Mucosa of descending colon (tissue), 3 donors: ENCODE results near the gene ITGAL. TPM values are rescaled to one million over a fixed set of nuclear protein-coding genes. Genes with fewer than 3 reads are reported as not detected.
"Not testable (repeated sequence)": the region's sequence is repeated elsewhere in the genome, so short reads cannot be mapped to it uniquely, and the experiment has no call there.

ENCODE experiments used
- ATAC-seq: fragments of 200-7000 bp; cut with Tn5 transposase; one replicate; pipeline ENCODE4 v1.9.1; 2020; ENCODE audit warnings: mild to moderate bottlenecking, moderate library complexity
- DNase-seq, 3 donors: peaks; one replicate each; pipeline ENCODE4 v3.0.0-alpha.2; 2020
- H3K36me3 ChIP-seq: fragments of 200-600 bp; one replicate; pipeline ENCODE4 v1.8.0; 2021; ENCODE audit warnings: low read depth, mild to moderate bottlenecking
- H3K4me1 ChIP-seq: fragments of 200-600 bp; one replicate; pipeline ENCODE4 v1.8.0; 2021; ENCODE audit warnings: low read depth, mild to moderate bottlenecking
- H3K4me3 ChIP-seq: fragments of 200-600 bp; one replicate; pipeline ENCODE4 v1.8.0; 2021; ENCODE audit warnings: mild to moderate bottlenecking
- H3K9me3 ChIP-seq: fragments of 200-600 bp; one replicate; pipeline ENCODE4 v1.8.0; 2021; ENCODE audit warnings: mild to moderate bottlenecking
- CTCF ChIP-seq: fragments of 200-600 bp; IDR thresholded peaks from one replicate; pipeline ENCODE4 v1.8.0; 2022; ENCODE audit warnings: antibody characterized with exemption, mild to moderate bottlenecking
- intact Hi-C, 2 donors: fragments of 100-400 bp; cut with DNase I in 1 of 2; cut with micrococcal nuclease in 1 of 2; formaldehyde crosslinking; loops; one replicate each; pipeline versions ENCODE4 v1.11.0 to v1.11.1; 2022; cut with DNase I, micrococcal nuclease
- total RNA-seq, 3 donors: library from RNA; stranded (reverse); fragmentation: NEBNext Ultra II Directional in 2 of 3; extraction: Animal tissue kit (Norgen Biotek cat#: 25700) in 2 of 3; gene quantifications; one replicate each; pipeline versions ENCODE4 v1.2.1 to v1.2.4, GENCODE V29; 2021 to 2023
- donor health status: DM: no; HTN: no; CAD: no; lungs with moderate emphysema.
- donor health status: DM: no; HTN: no; CAD: no.
- donor health status: DM: no; HTN: yes; CAD: no.

Gene ITGAL
- total RNA-seq, 3 donors from 2014 or later: 8.1 to 14.8 (median 8.5) TPM

GRCh38 chr16:30473231-30474073 lies 910 bp downstream of the ITGAL start:
- Histone ChIP-seq H3K4me3 (no peak overlapping the region), H3K4me1 (no peaks in the 10 kb centered on the region), H3K36me3 (no peaks in the 10 kb centered on the region), H3K9me3 (no peaks in the 10 kb centered on the region)
- no peak for TF ChIP-seq CTCF
- ATAC-seq: peak; percentile 48
- intact Hi-C loops: no loop called here
- DNase-seq: peak in 2 of 3 donors; percentile 31 to 62

DNA sequence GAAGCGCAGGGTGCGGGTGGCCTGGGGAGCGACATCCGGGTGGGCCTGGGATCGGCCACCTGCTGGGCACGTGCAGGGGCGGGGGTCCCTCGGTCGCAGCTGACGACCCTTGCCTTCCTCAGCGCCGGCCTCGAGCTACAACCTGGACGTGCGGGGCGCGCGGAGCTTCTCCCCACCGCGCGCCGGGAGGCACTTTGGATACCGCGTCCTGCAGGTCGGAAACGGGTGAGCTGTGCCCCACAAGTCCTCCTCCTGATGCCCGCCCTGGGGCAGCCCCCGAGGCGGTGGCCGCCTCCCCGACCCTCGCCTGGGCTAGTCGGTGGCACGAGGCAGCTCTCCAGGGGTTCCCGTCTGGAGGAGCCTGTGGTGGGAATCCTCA lies 1.5 kb downstream of the ITGAL start:
- H3K4me3 ChIP-seq: no peak overlapping the region

DNA sequence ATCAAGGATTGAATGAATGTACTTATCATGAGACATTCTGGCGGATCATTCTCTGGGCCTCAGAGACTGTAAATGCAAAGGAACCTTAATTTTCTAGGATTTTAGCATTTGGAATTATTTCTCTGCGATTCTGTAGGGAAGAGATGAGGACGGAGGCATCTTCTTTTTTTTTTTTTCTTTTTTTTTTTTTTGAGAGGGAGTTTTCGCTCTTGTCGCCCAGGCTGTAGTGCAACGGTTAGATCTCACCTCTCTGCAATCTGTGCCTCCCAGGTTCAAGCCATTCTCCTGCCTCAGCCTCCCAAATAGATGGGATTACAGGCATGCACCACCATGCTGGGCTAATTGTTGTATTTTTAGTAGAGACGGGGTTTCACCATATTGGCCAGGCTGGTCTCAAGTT lies 2.1 kb downstream of the ITGAL start:
- Histone ChIP-seq H3K4me3 (no peak overlapping the region), H3K9me3 (no peaks in the 10 kb centered on the region), H3K4me1 (no peaks in the 10 kb centered on the region), H3K36me3 (no peaks in the 10 kb centered on the region)
- TF ChIP-seq CTCF: no peak
- intact Hi-C loops: no loop called here
- no peak for ATAC-seq
- DNase-seq: no peak

More for the DNA sequence above, 1.5 kb downstream of the ITGAL start:
- H3K36me3 ChIP-seq: no peaks in the 10 kb centered on the region
- ATAC-seq (no peak), DNase-seq (peak in 1 of 3 donors; percentile 54)
- TF ChIP-seq CTCF: no peak
- intact Hi-C loops: no loop called here
- no peaks in the 10 kb centered on the region for H3K4me1 ChIP-seq
- no peaks in the 10 kb centered on the region for H3K9me3 ChIP-seq

- intact Hi-C loops: no loop called here
- ATAC-seq (no peak), DNase-seq (no peak)
- no peak for TF ChIP-seq CTCF
- H3K36me3 ChIP-seq: no peaks in the 10 kb centered on the region
- H3K9me3 ChIP-seq: no peaks in the 10 kb centered on the region
- no peaks in the 10 kb centered on the region for H3K4me1 ChIP-seq
- no peak overlapping the region for H3K4me3 ChIP-seq
Measured at GRCh38 chr16:30476991-30477390, 4.4 kb downstream of the ITGAL start.

GRCh38 chr16:30477773-30478172 lies 5.2 kb downstream of the ITGAL start:
- H3K4me1 ChIP-seq, H3K9me3 ChIP-seq, H3K4me3 ChIP-seq, DNase-seq, intact Hi-C loops, H3K36me3 ChIP-seq, ATAC-seq: not testable (repeated sequence)

DNA sequence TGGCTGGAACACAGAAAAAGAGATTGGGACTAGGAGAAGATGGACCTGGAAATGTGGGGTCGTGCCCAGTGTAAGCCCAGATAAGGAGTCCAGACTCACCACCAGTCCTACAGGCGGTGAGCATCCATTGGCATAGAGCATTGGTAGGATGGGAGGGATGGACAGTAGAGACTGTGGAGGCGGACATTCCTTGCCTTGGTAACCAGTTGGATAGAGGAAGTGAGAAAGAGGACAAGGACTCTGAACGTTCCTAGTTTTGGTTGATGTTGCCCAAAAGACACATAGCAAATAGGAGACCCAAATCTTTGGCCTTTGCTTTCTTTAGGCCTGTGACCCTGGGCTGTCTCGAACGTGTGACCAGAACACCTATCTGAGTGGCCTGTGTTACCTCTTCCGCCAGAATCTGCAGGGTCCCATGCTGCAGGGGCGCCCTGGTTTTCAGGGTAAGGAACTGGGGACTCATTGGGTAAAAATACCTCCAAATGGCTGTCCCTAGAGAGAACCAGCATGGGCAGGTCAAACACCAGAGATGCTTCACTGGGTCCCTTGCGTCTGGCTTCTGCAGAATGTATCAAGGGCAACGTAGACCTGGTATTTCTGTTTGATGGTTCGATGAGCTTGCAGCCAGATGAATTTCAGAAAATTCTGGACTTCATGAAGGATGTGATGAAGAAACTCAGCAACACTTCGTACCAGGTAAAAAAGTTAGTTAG lies 6.4 kb downstream of the ITGAL start:
- intact Hi-C loops: no loop called here
- TF ChIP-seq CTCF: no peak
- no peak for DNase-seq
- ATAC-seq: no peak
- Histone ChIP-seq H3K36me3 (no peaks in the 10 kb centered on the region), H3K4me3 (no peak overlapping the region), H3K9me3 (no peaks in the 10 kb centered on the region), H3K4me1 (no peaks in the 10 kb centered on the region)
